NCI-H510A treated with DMSO at 0.1 percent for 48 hours (cell line): ENCODE measurements around the gene CADM1.

Experiments used
- DNase-seq: peaks from one replicate; lab custom pipeline; 2025; lab: John Stamatoyannopoulos, UW

Gene CADM1

DNA sequence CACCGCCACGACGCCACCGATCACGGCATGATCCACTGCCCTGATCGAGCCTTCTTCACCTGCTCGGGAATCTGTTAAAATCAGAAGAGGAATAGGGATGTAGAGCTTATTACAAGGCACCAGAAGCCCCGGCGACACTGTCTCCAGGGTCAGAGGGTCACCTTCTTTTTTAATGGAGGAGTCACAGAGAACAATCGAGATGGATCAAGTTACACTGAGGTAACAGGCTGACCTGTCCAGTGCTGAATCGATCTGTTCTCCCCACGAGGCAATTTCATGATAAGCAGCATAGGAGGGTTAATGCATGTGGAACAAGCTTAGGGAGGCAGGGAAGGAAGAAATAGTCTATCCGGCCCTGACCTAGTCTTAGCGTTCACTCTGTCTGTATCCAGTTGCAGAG lies 325.5 kb downstream of the CADM1 start:
- DNase-seq = no peak

DNA sequence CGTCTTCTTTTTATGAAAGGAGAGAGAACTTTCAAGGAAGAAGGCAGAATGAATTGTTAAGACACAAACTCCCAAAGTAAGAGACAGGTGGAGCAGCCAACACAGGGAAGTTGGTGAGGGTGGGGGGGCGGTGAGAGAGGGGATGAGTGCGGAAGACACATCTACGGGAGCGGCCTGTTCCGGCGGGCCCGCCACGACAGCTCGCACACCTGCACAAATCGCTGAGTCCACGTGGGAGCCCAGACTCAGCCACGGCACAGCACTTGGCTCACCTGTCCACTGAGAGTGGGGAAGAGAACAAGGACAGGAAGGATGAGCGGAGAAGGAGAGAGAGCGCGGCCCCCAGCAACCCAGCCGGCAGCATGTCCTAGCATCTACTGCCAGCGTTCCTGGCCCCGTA lies 331.1 kb downstream of the CADM1 start:
- no peak for DNase-seq

DNA sequence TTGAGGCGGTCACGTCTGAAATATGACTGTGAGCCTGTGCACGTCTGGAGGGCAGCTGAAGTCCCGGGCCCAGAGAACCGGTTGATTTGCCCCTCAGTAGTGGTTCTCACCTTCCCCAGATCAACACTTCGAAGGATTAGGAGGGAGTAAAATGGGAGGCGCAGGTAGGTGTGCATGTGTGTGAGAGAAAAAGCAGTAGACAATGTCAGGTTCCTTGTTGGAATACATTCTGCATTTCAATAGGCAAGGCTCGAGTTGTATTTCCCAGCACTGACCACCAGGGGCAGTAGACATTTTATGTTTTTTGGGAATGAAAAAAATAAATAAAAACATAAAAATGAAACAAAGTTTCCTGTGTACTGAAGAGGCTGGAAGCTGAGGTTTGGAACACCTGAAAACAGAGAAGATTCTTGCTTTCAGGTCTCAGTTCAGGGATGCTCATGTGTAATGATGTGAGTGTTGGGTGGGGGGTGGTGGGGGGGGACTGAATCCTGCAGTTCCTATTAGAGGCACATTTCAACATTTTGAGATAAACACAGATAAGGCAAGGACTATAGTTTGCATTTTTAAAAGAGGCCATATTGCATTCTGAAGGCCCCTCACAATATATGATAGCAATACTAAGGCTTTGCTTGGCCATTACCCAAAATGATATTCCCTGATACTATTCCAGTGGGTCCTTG lies 333.9 kb downstream of the CADM1 start:
- peak; percentile 28 for DNase-seq

DNA sequence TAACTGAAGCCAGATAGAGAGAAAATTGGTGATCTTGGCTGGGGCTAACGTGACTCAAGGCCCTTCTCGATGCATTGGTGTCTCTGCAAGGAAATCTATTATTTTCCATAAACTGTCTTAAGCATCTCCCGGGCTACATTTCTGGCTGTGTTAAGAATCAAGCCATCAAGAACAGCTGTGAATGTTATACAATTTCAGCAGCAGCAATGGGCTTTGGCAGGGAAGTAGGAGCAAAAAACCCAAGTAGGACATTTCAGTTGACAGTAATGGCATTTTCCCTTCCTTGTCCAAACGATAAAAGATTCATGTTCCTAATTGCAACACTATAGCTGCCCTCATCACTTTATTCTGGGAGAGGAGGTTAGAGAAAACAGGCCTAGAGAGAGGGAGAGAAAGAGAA lies 335.0 kb downstream of the CADM1 start:
- no peak for DNase-seq

- no peak for DNase-seq
Measured at GRCh38 chr11:115168686-115169085, 335.5 kb downstream of the CADM1 start.

- DNase-seq = peak; percentile 28
Measured at GRCh38 chr11:115168229-115168671, 336.0 kb downstream of the CADM1 start.

DNA sequence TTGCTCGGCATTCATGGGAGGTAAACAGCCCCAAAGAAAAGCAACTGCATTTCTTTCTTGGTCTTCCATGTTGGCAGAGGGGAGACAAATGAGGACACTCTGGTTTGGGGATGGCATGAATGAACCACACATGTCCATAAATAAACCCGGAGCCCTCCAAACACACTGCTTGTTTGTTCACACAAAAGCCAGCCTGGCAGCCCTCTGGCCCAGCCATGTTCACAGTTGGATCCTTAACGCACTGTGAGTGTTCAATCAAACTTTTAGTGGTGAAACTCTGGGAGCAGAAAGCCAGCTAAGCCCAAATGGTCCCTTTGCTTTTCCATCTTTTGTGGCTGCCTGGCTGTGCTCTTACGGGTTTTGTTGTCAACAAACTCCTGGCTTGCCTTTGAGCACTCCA lies 336.8 kb downstream of the CADM1 start:
- DNase-seq = no peak

DNA sequence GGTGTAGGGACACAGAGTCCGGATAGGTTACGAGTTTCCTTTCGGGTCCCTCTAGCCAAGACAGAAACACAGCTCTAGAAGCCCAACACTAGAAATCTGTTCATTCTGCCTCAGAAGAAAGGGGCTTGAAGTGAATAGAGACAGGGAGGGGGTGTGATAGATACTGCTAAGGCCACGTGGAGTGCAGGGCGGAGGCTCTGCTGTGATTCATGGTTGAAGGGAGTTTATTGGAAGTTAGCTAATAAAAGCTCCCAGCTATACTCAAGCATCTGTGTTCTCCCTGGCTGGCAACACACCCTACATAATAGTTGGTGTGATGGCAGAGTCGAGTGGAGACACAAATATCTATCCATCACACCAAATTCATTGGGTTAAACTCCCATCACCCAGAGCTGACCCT lies 337.4 kb downstream of the CADM1 start:
- no peak for DNase-seq

DNA sequence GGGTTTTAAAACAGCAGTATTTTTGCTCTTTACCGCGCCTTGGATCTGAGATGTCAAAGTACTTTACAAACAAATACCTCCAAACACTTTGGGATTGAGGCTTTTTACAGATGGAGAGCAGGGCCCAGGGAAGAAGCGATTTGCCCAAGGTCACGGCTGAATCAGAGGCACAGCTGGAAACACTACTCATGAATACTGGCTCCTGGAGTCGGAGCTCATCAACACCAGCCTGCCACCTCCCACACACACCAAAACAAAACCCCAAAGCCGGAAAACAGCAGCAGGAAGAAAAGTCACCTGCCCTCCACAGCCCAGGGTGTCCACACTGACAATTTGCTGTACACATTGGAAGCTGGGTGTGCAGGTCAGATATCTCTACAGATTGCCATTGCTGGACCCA lies 339.4 kb downstream of the CADM1 start:
- DNase-seq = no peak

DNA sequence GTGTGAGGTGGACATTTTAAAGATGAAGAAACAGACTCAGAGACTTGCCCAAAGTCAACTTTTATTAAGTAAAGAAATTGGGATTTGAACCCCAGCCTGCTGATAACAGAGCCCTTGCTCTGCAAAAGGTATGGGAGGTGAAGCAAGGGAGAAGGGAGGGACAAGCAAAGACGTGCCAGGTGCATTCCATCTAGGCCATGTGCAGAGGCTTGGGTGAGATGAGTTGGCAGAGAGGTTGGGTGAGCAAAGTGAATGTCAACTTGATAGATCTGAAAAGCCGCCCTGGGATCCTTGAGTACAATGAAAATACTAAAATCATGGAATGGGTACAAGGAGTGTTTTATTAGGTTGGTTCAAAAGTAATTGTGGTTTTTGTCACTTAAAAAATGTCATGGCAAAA lies 341.3 kb downstream of the CADM1 start:
- DNase-seq = no peak

GRCh38 chr11:115161876-115162275 lies 342.3 kb downstream of the CADM1 start:
- no peak for DNase-seq

DNA sequence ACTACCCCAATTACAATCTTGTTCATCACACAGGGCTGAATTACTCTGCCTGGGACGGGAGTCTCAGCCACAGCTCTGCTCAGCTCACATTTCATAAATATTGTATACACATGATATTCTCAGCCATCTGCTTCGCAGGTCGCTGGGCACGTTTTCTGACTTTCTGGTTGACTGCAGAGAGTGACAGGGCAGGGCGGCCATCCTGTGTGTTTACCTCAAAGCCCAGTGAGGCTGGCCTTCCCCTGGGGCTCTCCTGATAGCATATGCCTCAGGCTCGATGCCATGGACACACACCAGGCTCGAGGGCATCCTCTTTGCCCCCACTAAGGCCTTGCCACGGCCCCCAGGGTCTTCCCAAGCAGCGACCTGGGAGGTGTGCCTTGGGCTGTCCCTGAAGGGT lies 345.0 kb downstream of the CADM1 start:
- peak; percentile 22 for DNase-seq

DNA sequence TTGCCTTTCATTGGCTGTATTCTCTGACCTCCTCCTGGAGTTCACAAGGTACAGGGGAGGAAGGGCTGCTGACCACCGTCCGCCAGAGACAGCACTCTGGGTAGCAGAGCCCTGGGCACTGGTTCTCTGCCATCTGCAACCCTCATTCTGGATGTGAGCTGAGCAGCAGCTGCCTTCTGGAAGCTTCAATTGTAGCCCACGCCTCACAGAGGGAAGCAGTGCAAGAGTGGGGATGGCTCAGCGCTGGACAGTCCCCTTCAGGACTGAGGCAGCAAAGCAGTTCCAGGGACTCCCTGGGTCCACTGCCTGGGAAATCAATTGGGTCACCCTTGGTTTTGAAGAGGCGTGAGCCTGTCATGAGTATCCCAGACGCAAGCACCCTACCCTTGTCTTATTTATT lies 346.2 kb downstream of the CADM1 start:
- no peak for DNase-seq

GRCh38 chr11:115157247-115157646 lies 347.0 kb downstream of the CADM1 start:
- DNase-seq = peak; percentile 19

- DNase-seq = no peak
Measured at GRCh38 chr11:115155978-115156377, 348.2 kb downstream of the CADM1 start.

- no peak for DNase-seq
Measured at GRCh38 chr11:115155320-115155719, 348.9 kb downstream of the CADM1 start.

DNA sequence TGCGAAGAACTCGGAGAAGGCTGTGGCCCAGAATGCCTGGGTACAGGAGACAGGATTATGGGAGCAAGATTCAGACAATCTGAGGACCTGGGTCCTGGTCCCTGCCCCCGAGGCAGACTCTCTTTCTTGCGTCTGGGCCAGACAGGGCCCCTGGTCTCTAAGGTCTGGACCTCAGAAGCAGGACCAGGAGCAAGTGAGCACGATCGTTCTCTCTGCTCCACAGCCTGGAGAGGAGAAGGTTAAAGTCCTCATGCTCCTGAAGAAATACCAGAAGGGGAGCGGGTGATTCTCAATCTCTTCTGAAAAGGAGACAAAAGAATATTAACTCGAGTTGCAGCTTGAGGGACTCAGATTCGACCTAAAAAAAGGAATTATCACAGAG lies 349.9 kb downstream of the CADM1 start:
- no peak for DNase-seq

DNA sequence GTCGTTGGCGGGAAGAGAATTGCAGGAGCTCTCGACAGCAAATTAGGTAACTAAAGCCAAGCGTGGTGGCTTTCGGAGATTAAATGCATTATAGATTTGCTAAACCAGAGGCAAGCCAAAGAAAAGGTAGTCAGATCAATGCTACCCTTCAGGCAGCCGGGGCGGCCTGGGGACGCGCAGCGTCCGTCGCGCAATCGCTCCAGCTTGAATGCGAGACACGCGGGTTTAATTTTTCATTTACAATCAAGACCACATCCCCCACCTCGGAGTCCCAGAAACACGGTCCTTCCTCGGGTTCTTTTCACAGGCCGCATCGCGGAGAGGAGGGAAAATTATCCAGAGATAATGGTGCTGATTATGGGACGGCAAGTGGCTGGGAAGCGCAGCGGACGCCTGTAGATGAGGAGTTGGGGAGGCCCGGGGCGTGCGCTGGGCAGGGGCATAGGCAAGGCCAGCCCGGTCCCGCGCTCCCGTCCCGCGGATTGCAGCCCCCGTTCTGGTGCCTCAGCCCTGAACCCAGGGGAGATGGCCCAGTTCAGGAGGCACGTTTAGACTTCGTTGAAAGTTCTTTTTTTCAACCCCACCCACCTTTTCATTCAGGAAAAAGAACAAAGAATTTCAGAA lies 350.4 kb downstream of the CADM1 start:
- no peak for DNase-seq

- DNase-seq = no peak
Measured at GRCh38 chr11:115153135-115153534, 351.1 kb downstream of the CADM1 start.

- DNase-seq = no peak
Measured at GRCh38 chr11:115151010-115151409, 353.2 kb downstream of the CADM1 start.

GRCh38 chr11:115148691-115149090 lies 355.5 kb downstream of the CADM1 start:
- no peak for DNase-seq

GRCh38 chr11:115148101-115148500 lies 356.1 kb downstream of the CADM1 start:
- no peak for DNase-seq

DNA sequence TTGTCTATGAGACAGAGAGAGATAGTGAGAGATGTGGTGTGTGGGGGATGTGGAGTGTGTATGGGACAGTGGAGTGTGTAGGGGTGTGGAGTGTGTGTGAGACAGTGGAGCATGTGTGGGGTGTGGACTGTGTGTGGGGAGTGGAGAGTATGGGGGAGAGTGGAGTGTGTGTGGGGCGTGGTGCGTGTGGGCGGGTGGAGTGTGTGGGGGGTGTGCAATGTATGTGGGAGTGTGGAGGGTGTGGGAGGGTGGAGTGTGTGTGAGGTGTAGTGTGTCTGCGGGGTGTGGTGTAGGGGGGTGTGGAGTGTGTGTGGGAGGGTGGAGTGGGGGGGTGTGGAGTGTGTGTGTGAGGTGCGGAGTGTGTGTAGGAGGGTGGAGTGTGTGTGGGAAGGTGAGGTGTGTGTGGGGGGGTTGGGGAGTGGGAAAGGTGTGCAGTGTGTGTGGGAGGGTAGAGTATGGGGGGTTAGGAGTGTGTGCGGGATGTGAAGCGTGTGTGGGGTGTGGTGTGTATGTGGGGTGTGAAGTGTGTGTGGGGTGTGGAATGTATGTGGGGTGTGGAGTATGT lies 356.9 kb downstream of the CADM1 start:
- DNase-seq = no peak

- no peak for DNase-seq
Measured at GRCh38 chr11:115146425-115146824, 357.8 kb downstream of the CADM1 start.
